Measurements from ENCODE around the gene CARM1. TPM values are rescaled to one million over a fixed set of nuclear protein-coding genes. Genes with fewer than 3 reads are reported as not detected.
"Not testable (repeated sequence)": the region's sequence is repeated elsewhere in the genome, so short reads cannot be mapped to it uniquely, and the experiment has no call there.

The CARM1 gene
- total and polyA plus RNA-seq, 2 donors from 2014 or later: 21.9 to 41.2 TPM

DNA sequence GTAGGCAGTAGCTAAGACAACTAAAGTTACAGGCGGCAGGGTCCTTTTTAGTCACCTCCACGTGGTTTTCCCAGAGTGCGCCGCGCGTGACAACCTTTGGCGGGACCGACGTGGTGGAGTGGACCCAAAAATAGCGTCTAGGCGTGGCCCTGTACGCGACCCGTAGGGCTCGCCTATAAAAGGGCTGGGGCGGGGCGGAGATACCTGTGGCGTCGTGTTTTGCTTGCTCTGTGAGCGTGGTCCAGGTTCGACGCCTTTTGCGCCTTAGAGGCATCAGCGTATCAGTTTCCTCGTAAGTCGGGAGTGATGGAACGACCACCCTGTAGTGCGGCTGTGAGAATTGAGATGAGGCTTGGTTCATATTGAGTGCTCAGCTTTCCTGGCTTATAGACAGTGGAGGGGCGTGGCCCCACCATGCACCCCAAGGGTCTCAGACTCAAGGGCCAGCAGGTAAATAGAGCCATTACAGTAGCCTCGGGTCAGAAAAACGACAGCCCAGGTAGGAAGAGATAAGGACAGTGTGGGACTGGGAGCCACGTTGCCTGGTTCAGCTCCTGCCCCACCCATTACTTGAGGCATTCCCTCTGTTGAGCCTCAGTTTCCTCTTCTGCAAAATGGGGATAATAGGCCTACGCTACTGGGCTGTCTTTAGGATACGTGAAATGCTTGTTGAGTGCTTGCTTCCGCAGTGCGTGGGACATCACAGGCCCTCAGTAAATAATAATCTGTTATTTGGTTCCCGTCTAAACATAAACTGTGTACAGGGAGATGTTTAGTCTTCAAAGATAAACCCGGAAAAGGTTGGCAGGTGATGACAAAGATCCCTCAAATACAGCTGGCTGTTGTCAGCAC is 34.6 kb upstream of the CARM1 start:
- TF ChIP-seq, protein P1, sequence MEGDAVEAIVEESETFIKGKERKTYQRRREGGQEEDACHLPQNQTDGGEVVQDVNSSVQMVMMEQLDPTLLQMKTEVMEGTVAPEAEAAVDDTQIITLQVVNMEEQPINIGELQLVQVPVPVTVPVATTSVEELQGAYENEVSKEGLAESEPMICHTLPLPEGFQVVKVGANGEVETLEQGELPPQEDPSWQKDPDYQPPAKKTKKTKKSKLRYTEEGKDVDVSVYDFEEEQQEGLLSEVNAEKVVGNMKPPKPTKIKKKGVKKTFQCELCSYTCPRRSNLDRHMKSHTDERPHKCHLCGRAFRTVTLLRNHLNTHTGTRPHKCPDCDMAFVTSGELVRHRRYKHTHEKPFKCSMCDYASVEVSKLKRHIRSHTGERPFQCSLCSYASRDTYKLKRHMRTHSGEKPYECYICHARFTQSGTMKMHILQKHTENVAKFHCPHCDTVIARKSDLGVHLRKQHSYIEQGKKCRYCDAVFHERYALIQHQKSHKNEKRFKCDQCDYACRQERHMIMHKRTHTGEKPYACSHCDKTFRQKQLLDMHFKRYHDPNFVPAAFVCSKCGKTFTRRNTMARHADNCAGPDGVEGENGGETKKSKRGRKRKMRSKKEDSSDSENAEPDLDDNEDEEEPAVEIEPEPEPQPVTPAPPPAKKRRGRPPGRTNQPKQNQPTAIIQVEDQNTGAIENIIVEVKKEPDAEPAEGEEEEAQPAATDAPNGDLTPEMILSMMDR (IDR thresholded peaks at IDR 0.05; ENCODE audit: borderline replicate concordance, extremely low read depth, insufficient read depth): peak; percentile 2
- Histone ChIP-seq H3K27ac (ENCODE audit: low read depth in 2 of 2, low read length in 2 of 2) (peak overlapping the region; percentile 98 to 100), H3K9me3 (ENCODE audit: control insufficient read depth in 2 of 3, insufficient read depth in 1 of 3, low read length in 3 of 3) (peaks cover 0 to 7% (median 0%) of the 10 kb centered on the region in 3 donors), H3K9ac (ENCODE audit: low read length in 3 of 3) (peak overlapping the region; percentile 62 to 87 (median 77)), H3K27me3 (ENCODE audit: control insufficient read depth, insufficient read depth, low read length) (no peaks in the 10 kb centered on the region), H3K36me3 (ENCODE audit: control insufficient read depth in 2 of 3, insufficient read depth in 3 of 3, low read length in 3 of 3) (peaks cover 0 to 8% (median 7%) of the 10 kb centered on the region in 3 donors), H3K4me1 (ENCODE audit: control insufficient read depth in 2 of 3, insufficient read depth in 2 of 3, low read depth in 1 of 3, low read length in 3 of 3) (peaks cover 0 to 10% (median 9%) of the 10 kb centered on the region in 3 donors), H3K4me3 (ENCODE audit: low read length in 3 of 3) (peak overlapping the region; percentile 73 to 83 (median 82))
- intact Hi-C loops (cut with DNase I): no loop called here
- DNase-seq: peak in 3 of 5 donors; percentile 94 to 96 (median 94)
- no peak for FAIRE-seq

DNA sequence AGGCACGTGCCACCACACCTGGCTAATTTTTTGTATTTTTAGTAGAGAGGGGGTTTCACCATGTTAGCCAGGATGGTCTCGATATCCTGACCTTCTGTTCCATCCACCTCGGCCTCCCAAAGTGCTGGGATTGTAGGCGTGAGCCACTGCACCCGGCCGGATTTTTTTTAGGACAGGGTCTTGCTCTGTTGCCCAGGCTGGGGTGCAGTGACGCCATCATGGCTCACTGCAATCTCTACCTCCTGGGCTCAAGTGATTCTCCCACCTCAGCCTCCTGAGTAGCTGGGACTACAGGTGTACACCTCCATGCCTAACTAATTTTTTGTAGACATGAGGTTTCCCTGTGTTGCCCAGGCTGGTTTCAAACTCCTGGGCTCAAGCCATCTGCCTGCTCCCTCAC is 33.7 kb upstream of the CARM1 start:
- FAIRE-seq; H3K9me3 ChIP-seq (ENCODE audit: control insufficient read depth in 2 of 3, insufficient read depth in 1 of 3, low read length in 3 of 3); H3K27me3 ChIP-seq (ENCODE audit: control insufficient read depth, insufficient read depth, low read length); intact Hi-C loops (cut with DNase I); DNase-seq; H3K27ac ChIP-seq (ENCODE audit: low read depth in 2 of 2, low read length in 2 of 2); H3K9ac ChIP-seq (ENCODE audit: low read length in 3 of 3); H3K4me3 ChIP-seq (ENCODE audit: low read length in 3 of 3); H3K36me3 ChIP-seq (ENCODE audit: control insufficient read depth in 2 of 3, insufficient read depth in 3 of 3, low read length in 3 of 3): not testable (repeated sequence)
- peaks cover 0 to 10% (median 9%) of the 10 kb centered on the region in 3 donors for H3K4me1 ChIP-seq (ENCODE audit: control insufficient read depth in 2 of 3, insufficient read depth in 2 of 3, low read depth in 1 of 3, low read length in 3 of 3)

DNA sequence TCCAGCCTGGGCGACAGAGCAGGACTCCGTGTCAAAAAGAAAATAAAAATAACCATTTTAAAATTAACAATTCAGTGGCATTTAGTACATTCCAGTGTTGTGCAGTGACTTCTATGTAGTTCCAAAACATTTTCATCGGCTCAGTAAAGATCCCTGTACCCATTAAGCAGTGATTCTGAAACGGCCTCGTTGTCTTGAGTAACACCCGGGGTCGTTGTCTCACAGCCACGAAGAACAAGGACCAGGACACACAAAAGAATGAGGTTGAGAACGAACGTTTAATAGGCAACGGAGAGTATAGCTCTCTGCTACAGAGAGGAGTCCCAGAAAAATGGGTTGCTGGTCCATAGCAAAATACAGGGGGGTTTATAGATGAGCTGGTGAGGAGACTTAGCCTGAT is 33.0 kb upstream of the CARM1 start:
- Histone ChIP-seq H3K4me1 (ENCODE audit: control insufficient read depth in 2 of 3, insufficient read depth in 2 of 3, low read depth in 1 of 3, low read length in 3 of 3) (peaks cover 0 to 10% (median 9%) of the 10 kb centered on the region in 3 donors), H3K36me3 (ENCODE audit: control insufficient read depth in 2 of 3, insufficient read depth in 3 of 3, low read length in 3 of 3) (peaks cover 0 to 3% (median 0%) of the 10 kb centered on the region in 3 donors), H3K9me3 (ENCODE audit: control insufficient read depth in 2 of 3, insufficient read depth in 1 of 3, low read length in 3 of 3) (peaks cover 0 to 7% (median 0%) of the 10 kb centered on the region in 3 donors), H3K27ac (ENCODE audit: low read depth in 2 of 2, low read length in 2 of 2) (no peak overlapping the region), H3K9ac (ENCODE audit: low read length in 3 of 3) (no peak overlapping the region), H3K4me3 (ENCODE audit: low read length in 3 of 3) (no peak overlapping the region), H3K27me3 (ENCODE audit: control insufficient read depth, insufficient read depth, low read length) (no peaks in the 10 kb centered on the region)
- intact Hi-C loops (cut with DNase I): no loop called here
- TF ChIP-seq, protein P1 (IDR thresholded peaks at IDR 0.05; ENCODE audit: borderline replicate concordance, extremely low read depth, insufficient read depth): no peak
- DNase-seq: no peak
- FAIRE-seq: no peak
